Activated CD4-positive, CD25-positive, alpha-beta regulatory T cell treated with anti-CD3 and anti-CD28 coated beads, Interleukin-2, amount 50 U/mL, for 16 hours (primary cell): ENCODE results near the gene RPS6KA2.

Source experiments
- DNase-seq: peaks from one replicate; pipeline ENCODE4 v3.0.0-alpha.2; 2020; ENCODE audit warnings: low read depth, low spot score

Gene RPS6KA2

GRCh38 chr6:166573511-166574216 is 53.4 kb downstream of the RPS6KA2 start:
- no peak for DNase-seq

- no peak for DNase-seq
Observed at GRCh38 chr6:166572370-166573261, 54.4 kb downstream of the RPS6KA2 start.

- no peak for DNase-seq
Observed at GRCh38 chr6:166570929-166571713, 55.9 kb downstream of the RPS6KA2 start.

- DNase-seq: no peak
Observed at GRCh38 chr6:166569206-166569605, 57.8 kb downstream of the RPS6KA2 start.

- no peak for DNase-seq
Observed at GRCh38 chr6:166567813-166568212, 59.2 kb downstream of the RPS6KA2 start.

- DNase-seq: no peak
Observed at GRCh38 chr6:166567107-166567506, 59.9 kb downstream of the RPS6KA2 start.

- DNase-seq: no peak
Observed at GRCh38 chr6:166566026-166567011, 60.7 kb downstream of the RPS6KA2 start.

- DNase-seq: no peak
Observed at GRCh38 chr6:166565084-166565967, 61.7 kb downstream of the RPS6KA2 start.

- no peak for DNase-seq
Observed at GRCh38 chr6:166563805-166564204, 63.2 kb downstream of the RPS6KA2 start.

GRCh38 chr6:166563200-166563599 is 63.9 kb downstream of the RPS6KA2 start:
- no peak for DNase-seq

GRCh38 chr6:166562726-166563125 is 64.3 kb downstream of the RPS6KA2 start:
- no peak for DNase-seq

GRCh38 chr6:166561771-166562359 is 65.2 kb downstream of the RPS6KA2 start:
- DNase-seq: no peak

GRCh38 chr6:166560222-166560621 is 66.8 kb downstream of the RPS6KA2 start:
- DNase-seq: no peak

- no peak for DNase-seq
Observed at GRCh38 chr6:166559662-166560061, 67.4 kb downstream of the RPS6KA2 start.

GRCh38 chr6:166559211-166559610 is 67.8 kb downstream of the RPS6KA2 start:
- no peak for DNase-seq

- DNase-seq: no peak
Observed at GRCh38 chr6:166558156-166559005, 68.7 kb downstream of the RPS6KA2 start.

- no peak for DNase-seq
Observed at GRCh38 chr6:166556863-166557322, 70.2 kb downstream of the RPS6KA2 start.

GRCh38 chr6:166556336-166556735 is 70.7 kb downstream of the RPS6KA2 start:
- DNase-seq: no peak
